Natural killer cell (primary cell): ENCODE measurements around the gene KIF6. TPM values are rescaled to one million over a fixed set of nuclear protein-coding genes. Genes with fewer than 3 reads are reported as not detected.

ENCODE experiments used
- ATAC-seq, 3 donors: fragments of 150-1000 bp in 2 of 3; fragments of 200-7000 bp in 1 of 3; cut with Tn5 transposase; 1 replicate in 1 of 3; 2 replicates in 2 of 3; pipeline ENCODE4 v1.10.0; 2021; ENCODE audit warnings: mild to moderate bottlenecking in 2 of 3, moderate library complexity in 2 of 3
- DNase-seq, 2 donors: peaks; one replicate each; pipeline versions ENCODE4 v3.0.0 to v3.0.0-alpha.2; 2013 to 2021; ENCODE audit warnings: mixed read lengths in 1 of 2
- H3K27ac ChIP-seq: one replicate; pipeline ENCODE4 v1.5.1; 2013; ENCODE audit warnings: mild to moderate bottlenecking, low read length
- H3K27me3 ChIP-seq: one replicate; pipeline ENCODE4 v1.6.1; 2013; ENCODE audit warnings: low read length; ENCODE audit not compliant: control insufficient read depth, insufficient read depth
- H3K36me3 ChIP-seq: one replicate; pipeline ENCODE4 v1.6.1; 2013; ENCODE audit warnings: low read length; ENCODE audit not compliant: control insufficient read depth, insufficient read depth
- H3K4me1 ChIP-seq: one replicate; pipeline ENCODE4 v1.6.1; 2013; ENCODE audit warnings: low read length; ENCODE audit not compliant: control insufficient read depth, insufficient read depth
- H3K4me3 ChIP-seq: one replicate; pipeline ENCODE4 v1.5.1; 2013; ENCODE audit warnings: low read length
- H3K9me3 ChIP-seq: one replicate; pipeline ENCODE4 v1.6.1; 2013; ENCODE audit warnings: low read length; ENCODE audit not compliant: control insufficient read depth, insufficient read depth
- H3K27ac Mint-ChIP-seq, 2 donors: one replicate each; pipeline ENCODE4 v1.8.0; 2022; ENCODE audit warnings: mild to moderate bottlenecking in 2 of 2, mixed read lengths in 2 of 2, moderate library complexity in 1 of 2
- H3K27me3 Mint-ChIP-seq, 2 donors: one replicate each; pipeline ENCODE4 v1.8.0; 2022; ENCODE audit warnings: low read depth in 2 of 2, mixed read lengths in 2 of 2
- H3K36me3 Mint-ChIP-seq: one replicate; pipeline ENCODE4 v1.8.0; 2022; ENCODE audit warnings: mixed read lengths
- H3K4me1 Mint-ChIP-seq, 2 donors: one replicate each; pipeline ENCODE4 v1.8.0; 2022; ENCODE audit warnings: mixed read lengths in 2 of 2
- H3K4me3 Mint-ChIP-seq: one replicate; pipeline ENCODE4 v1.8.0; 2022; ENCODE audit warnings: mild to moderate bottlenecking, moderate library complexity, mixed read lengths
- H3K9me3 Mint-ChIP-seq, 2 donors: one replicate each; pipeline ENCODE4 v1.8.0; 2022; ENCODE audit warnings: mixed read lengths in 2 of 2
- CTCF ChIP-seq: fragments of 200-600 bp; IDR thresholded peaks from one replicate; pipeline ENCODE4 v1.8.0; 2022; ENCODE audit warnings: antibody characterized with exemption
- WGBS: methylation state at CpG from one replicate; pipeline ENCODE4 v1.1.7; 2013; ENCODE audit warnings: missing lambda C conversion rate; ENCODE audit not compliant: insufficient coverage; 5-methylcytosine and 5-hydroxymethylcytosine counted together
- intact Hi-C: fragments of 100-400 bp; cut with micrococcal nuclease; formaldehyde crosslinking; loops from one replicate; pipeline ENCODE4 v1.14.2; 2022
- total RNA-seq, 4 donors: library from RNA; stranded (reverse); fragments of 120-200 nt in 1 of 4; gene quantifications; one replicate each; pipeline versions ENCODE4 v1.2.3 to v1.2.4, GENCODE V29; 2013 to 2022

Gene KIF6
- total RNA-seq, 3 donors from 2014 or later (not counting 1 experiment from before 2014, with no cell fraction given): not detected

- no peak overlapping the region for H3K4me3 ChIP-seq
- WGBS: 79% methylated on average over 4 of the region's 4 CpGs
- Mint-ChIP-seq H3K4me3 (no peak overlapping the region), H3K9me3 (no peaks in the 10 kb centered on the region), H3K27ac (no peak overlapping the region), H3K36me3 (no peaks in the 10 kb centered on the region), H3K4me1 (no peaks in the 10 kb centered on the region), H3K27me3 (peaks cover 0 to 19% of the 10 kb centered on the region in 2 donors)
- TF ChIP-seq CTCF: no peak
- no peaks in the 10 kb centered on the region for H3K9me3 ChIP-seq
- H3K4me1 ChIP-seq: no peaks in the 10 kb centered on the region
- no peaks in the 10 kb centered on the region for H3K27me3 ChIP-seq
- DNase-seq (no peak), ATAC-seq (no peak)
- H3K27ac ChIP-seq: no peak overlapping the region
- intact Hi-C loops: no loop called here
- H3K36me3 ChIP-seq: no peaks in the 10 kb centered on the region
Measured at GRCh38 chr6:39576556-39577303, 148.5 kb downstream of the KIF6 start.

- WGBS: 87% methylated on average over 7 of the region's 7 CpGs
- no peak for DNase-seq
- peaks cover 0 to 22% of the 10 kb centered on the region in 2 donors for H3K27me3 Mint-ChIP-seq
- H3K4me1 Mint-ChIP-seq: no peaks in the 10 kb centered on the region
- Histone ChIP-seq H3K36me3 (no peaks in the 10 kb centered on the region), H3K4me3 (no peak overlapping the region), H3K27ac (no peak overlapping the region), H3K4me1 (no peaks in the 10 kb centered on the region), H3K27me3 (no peaks in the 10 kb centered on the region), H3K9me3 (no peaks in the 10 kb centered on the region)
- TF ChIP-seq CTCF: no peak
- H3K4me3 Mint-ChIP-seq: no peak overlapping the region
- H3K9me3 Mint-ChIP-seq: peaks cover 0 to 2% of the 10 kb centered on the region in 2 donors
- H3K27ac Mint-ChIP-seq: no peak overlapping the region
- no peaks in the 10 kb centered on the region for H3K36me3 Mint-ChIP-seq
- intact Hi-C loops: no loop called here
- ATAC-seq: no peak
Measured at GRCh38 chr6:39574991-39575390, 150.2 kb downstream of the KIF6 start.

GRCh38 chr6:39573541-39573940, 151.7 kb downstream of the KIF6 start:
- TF ChIP-seq CTCF: no peak
- Mint-ChIP-seq H3K9me3 (peaks cover 0 to 2% of the 10 kb centered on the region in 2 donors), H3K4me1 (no peaks in the 10 kb centered on the region), H3K27me3 (peaks cover 0 to 22% of the 10 kb centered on the region in 2 donors), H3K27ac (no peak overlapping the region), H3K36me3 (no peaks in the 10 kb centered on the region), H3K4me3 (no peak overlapping the region)
- no peak for ATAC-seq
- H3K36me3 ChIP-seq: no peaks in the 10 kb centered on the region
- H3K4me1 ChIP-seq: no peaks in the 10 kb centered on the region
- no peak overlapping the region for H3K27ac ChIP-seq
- no peak overlapping the region for H3K4me3 ChIP-seq
- H3K27me3 ChIP-seq: no peaks in the 10 kb centered on the region
- 40% methylated on average over 1 of the region's 3 CpGs for WGBS
- no peak for DNase-seq
- H3K9me3 ChIP-seq: no peaks in the 10 kb centered on the region
- intact Hi-C loops: no loop called here
